CD4-positive, CD25-positive, alpha-beta regulatory T cell (primary cell): Measurements from ENCODE around the gene CBLB. TPM values are rescaled to one million over a fixed set of nuclear protein-coding genes. Genes with fewer than 3 reads are reported as not detected.

Experiments
- ATAC-seq, 2 donors: fragments of 150-1000 bp; cut with Tn5 transposase; one replicate each; pipeline ENCODE4 v1.10.0; 2021; ENCODE audit warnings: low read depth in 2 of 2, moderate number of reproducible peaks in 2 of 2, moderate library complexity in 1 of 2
- DNase-seq, 3 donors: peaks; one replicate each; pipeline versions ENCODE4 v3.0.0 to v3.0.0-alpha.2; 2012 to 2022; ENCODE audit warnings: mixed read lengths in 1 of 3
- H3K27ac ChIP-seq: one replicate; pipeline ENCODE4 v1.7.0; 2013; ENCODE audit warnings: mild to moderate bottlenecking, low read length; ENCODE audit not compliant: insufficient read depth, poor library complexity, severe bottlenecking
- H3K27me3 ChIP-seq: one replicate; pipeline ENCODE4 v1.7.0; 2013; ENCODE audit warnings: low read length; ENCODE audit not compliant: control insufficient read depth, insufficient read depth
- H3K36me3 ChIP-seq: one replicate; pipeline ENCODE4 v1.7.0; 2013; ENCODE audit warnings: mild to moderate bottlenecking, low read length, moderate library complexity; ENCODE audit not compliant: control insufficient read depth, insufficient read depth
- H3K4me1 ChIP-seq: 2 replicates; pipeline ENCODE4 v1.7.0; 2013; ENCODE audit warnings: mild to moderate bottlenecking, low read length; ENCODE audit not compliant: insufficient read depth, control insufficient read depth, poor library complexity, severe bottlenecking
- H3K4me3 ChIP-seq: one replicate; pipeline ENCODE4 v1.7.0; 2013; ENCODE audit warnings: low read depth, mild to moderate bottlenecking, low read length, moderate library complexity
- H3K9me3 ChIP-seq, 2 experiments: 1 replicate in 1 of 2; 2 replicates in 1 of 2; pipeline ENCODE4 v1.7.0; 2013; ENCODE audit warnings: low read length in 2 of 2, mild to moderate bottlenecking in 1 of 2, moderate library complexity in 1 of 2; ENCODE audit not compliant: control insufficient read depth in 2 of 2
- H3K27ac Mint-ChIP-seq, 3 donors: one replicate each; pipeline ENCODE4 v1.8.0; 2020 to 2022; ENCODE audit warnings: mild to moderate bottlenecking in 3 of 3, mixed read lengths in 3 of 3, moderate library complexity in 2 of 3
- H3K27me3 Mint-ChIP-seq: one replicate; pipeline ENCODE4 v1.8.0; 2022; ENCODE audit warnings: mild to moderate bottlenecking, mixed read lengths
- H3K36me3 Mint-ChIP-seq: one replicate; pipeline ENCODE4 v1.8.0; 2020; ENCODE audit warnings: mixed read lengths
- H3K4me1 Mint-ChIP-seq, 4 donors: one replicate each; pipeline ENCODE4 v1.8.0; 2020 to 2022; ENCODE audit warnings: mixed read lengths in 4 of 4, mild to moderate bottlenecking in 1 of 4
- H3K4me3 Mint-ChIP-seq, 4 donors: one replicate each; pipeline ENCODE4 v1.8.0; 2020 to 2022; ENCODE audit warnings: mild to moderate bottlenecking in 4 of 4, mixed read lengths in 4 of 4, moderate library complexity in 3 of 4
- H3K9me3 Mint-ChIP-seq, 7 donors: one replicate each; pipeline ENCODE4 v1.8.0; 2020 to 2022; ENCODE audit warnings: mixed read lengths in 7 of 7, mild to moderate bottlenecking in 3 of 7, moderate library complexity in 2 of 7
- polyA plus RNA-seq, 4 donors: library from polyadenylated mRNA; unstranded; fragments of 300-500 nt; fragmentation: Illumina TruSeq; gene quantifications; one replicate each; pipeline ENCODE4 v1.2.3, GENCODE V29; 2021
- total RNA-seq: library from RNA; stranded (reverse); gene quantifications from one replicate; pipeline ENCODE4 v1.2.3, GENCODE V29; 2022

The CBLB gene
- total and polyA plus RNA-seq, 5 donors from 2014 or later = 23.9 to 83.1 (median 34.8) TPM

DNA sequence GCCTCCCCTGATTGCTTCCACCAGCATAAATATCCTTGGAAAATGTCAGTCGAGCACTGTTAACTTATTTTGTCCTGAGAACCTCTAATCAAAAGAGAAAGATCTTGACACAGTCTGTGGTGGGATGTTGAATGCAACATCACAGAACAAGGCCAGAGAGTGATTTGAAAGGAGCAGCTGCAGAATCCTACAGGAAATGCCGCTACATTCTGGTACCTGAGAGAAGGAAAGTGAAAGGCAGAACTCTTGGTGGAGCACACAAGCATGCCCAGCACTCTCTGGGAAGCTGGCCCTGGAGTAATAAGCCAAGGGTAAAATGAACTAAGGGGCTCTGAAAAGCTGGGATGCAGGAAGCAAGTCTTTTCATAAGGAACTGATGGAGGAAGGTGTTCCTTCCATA, 75.8 kb downstream of the CBLB start:
- H3K4me3 Mint-ChIP-seq = no peak overlapping the region
- peaks cover 18% of the 10 kb centered on the region for H3K36me3 Mint-ChIP-seq
- no peaks in the 10 kb centered on the region for H3K9me3 ChIP-seq

DNA sequence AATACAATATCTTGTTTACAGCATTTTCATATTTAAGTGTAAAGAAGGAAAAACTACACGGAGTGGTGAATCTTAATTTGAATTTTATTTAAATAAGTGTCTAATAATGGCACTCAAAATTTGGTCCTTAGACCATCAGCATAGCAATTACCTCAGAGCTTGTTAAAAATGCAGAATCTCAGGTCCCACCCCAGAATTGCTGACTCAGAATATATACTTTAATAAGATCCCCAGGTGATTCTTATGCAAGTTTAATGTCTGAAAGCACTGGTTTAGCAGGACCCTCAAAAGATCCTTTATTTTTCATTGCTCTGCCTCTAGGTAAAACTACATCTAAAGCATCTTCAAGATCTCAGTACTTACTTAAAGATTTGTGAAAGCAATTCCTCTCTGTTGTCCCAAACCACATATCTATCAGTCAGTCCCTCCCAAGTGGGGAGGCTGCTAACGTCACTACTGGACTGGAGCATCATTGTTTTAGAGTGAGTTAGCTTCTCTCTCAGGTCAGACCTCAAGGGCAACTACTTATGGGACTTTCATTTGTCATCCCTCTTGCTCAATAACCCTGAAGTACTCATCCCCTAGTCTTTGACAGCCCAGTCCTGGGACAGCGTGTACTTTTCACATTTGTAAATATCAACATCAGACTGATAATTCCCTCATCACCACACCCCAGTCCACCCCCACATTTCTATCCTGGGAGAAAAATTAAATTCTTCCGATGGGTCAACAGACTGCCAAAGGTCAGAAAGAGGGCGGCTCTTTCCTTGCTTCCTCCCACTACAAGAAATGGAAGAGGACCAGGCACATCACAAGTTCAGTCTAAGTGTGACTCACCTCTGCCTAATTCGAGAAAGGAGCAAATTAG, 76.7 kb downstream of the CBLB start:
- DNase-seq = no peak
- Mint-ChIP-seq H3K4me3 (peak overlapping the region in 1 of 4 donors; percentile 49), H3K27ac (peak overlapping the region in 1 of 3 donors; percentile 51), H3K36me3 (peaks cover 15% of the 10 kb centered on the region), H3K27me3 (no peaks in the 10 kb centered on the region), H3K4me1 (peaks cover 32 to 71% (median 47%) of the 10 kb centered on the region in 4 donors), H3K9me3 (peaks cover 0 to 5% (median 0%) of the 10 kb centered on the region in 7 donors)
- Histone ChIP-seq H3K4me3 (no peak overlapping the region), H3K27ac (no peak overlapping the region), H3K36me3 (no peaks in the 10 kb centered on the region), H3K4me1 (no peaks in the 10 kb centered on the region), H3K27me3 (no peaks in the 10 kb centered on the region), H3K9me3 (no peaks in the 10 kb centered on the region)
- no peak for ATAC-seq

More for the DNA sequence above, 75.8 kb downstream of the CBLB start:
- Histone ChIP-seq H3K27me3 (no peaks in the 10 kb centered on the region), H3K27ac (no peak overlapping the region), H3K4me1 (peaks cover 4% of the 10 kb centered on the region), H3K36me3 (no peaks in the 10 kb centered on the region), H3K4me3 (no peak overlapping the region)
- no peak for DNase-seq
- no peaks in the 10 kb centered on the region for H3K27me3 Mint-ChIP-seq
- peaks cover 0 to 5% (median 0%) of the 10 kb centered on the region in 7 donors for H3K9me3 Mint-ChIP-seq
- H3K4me1 Mint-ChIP-seq = peaks cover 32 to 72% (median 46%) of the 10 kb centered on the region in 4 donors
- no peak for ATAC-seq
- H3K27ac Mint-ChIP-seq = no peak overlapping the region

DNA sequence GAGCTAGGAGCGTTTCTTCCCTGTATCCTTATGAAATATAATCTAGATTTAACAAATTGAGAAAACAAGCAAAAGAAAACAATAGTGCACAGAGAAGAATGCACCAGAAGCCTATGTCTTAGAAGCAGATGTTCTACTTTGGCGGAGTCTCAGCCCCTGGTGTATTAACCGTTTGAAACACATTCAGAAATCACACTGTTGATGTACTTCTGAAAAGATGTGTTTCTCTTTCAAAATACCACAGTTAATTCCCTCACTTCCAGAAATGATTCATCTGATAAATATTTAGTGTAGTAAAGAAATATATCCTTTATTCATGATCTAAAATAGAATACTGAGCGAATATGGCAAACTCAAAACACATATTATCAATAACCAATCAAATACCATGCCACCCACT, 77.7 kb downstream of the CBLB start:
- Histone ChIP-seq H3K4me1 (no peaks in the 10 kb centered on the region), H3K9me3 (no peaks in the 10 kb centered on the region), H3K36me3 (no peaks in the 10 kb centered on the region), H3K27me3 (no peaks in the 10 kb centered on the region), H3K4me3 (no peak overlapping the region), H3K27ac (no peak overlapping the region)
- H3K9me3 Mint-ChIP-seq = peaks cover 0 to 2% (median 0%) of the 10 kb centered on the region in 7 donors
- H3K27me3 Mint-ChIP-seq = no peaks in the 10 kb centered on the region
- H3K4me1 Mint-ChIP-seq = peaks cover 41 to 68% (median 50%) of the 10 kb centered on the region in 4 donors
- no peak overlapping the region for H3K4me3 Mint-ChIP-seq
- peaks cover 12% of the 10 kb centered on the region for H3K36me3 Mint-ChIP-seq
- DNase-seq (no peak), ATAC-seq (no peak)
- H3K27ac Mint-ChIP-seq = no peak overlapping the region

DNA sequence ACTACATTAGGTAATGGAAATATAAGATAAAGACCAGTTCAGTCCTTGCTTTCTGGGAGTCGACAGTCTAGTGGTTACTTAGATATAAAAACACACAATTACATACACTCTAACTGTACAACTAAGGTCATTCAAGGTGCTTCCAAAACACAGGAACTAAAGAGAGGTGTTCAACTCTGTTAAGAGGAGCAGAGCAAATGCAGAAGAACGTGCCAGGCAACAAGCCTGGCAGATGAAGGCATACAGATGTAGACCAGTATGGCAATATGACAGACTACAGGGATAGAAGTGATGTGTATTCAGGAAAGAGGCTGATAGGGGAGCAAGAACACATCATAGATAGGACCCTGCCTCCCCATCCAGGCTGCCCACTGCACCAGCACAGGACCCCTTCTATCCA, 78.3 kb downstream of the CBLB start:
- H3K4me3 ChIP-seq = no peak overlapping the region
- no peaks in the 10 kb centered on the region for H3K36me3 ChIP-seq
- no peaks in the 10 kb centered on the region for H3K9me3 ChIP-seq
- H3K27ac ChIP-seq = no peak overlapping the region
- H3K27me3 Mint-ChIP-seq = no peaks in the 10 kb centered on the region
- peak overlapping the region in 1 of 4 donors; percentile 29 for H3K4me3 Mint-ChIP-seq
- no peaks in the 10 kb centered on the region for H3K4me1 ChIP-seq
- no peaks in the 10 kb centered on the region for H3K9me3 Mint-ChIP-seq
- peaks cover 47 to 67% (median 50%) of the 10 kb centered on the region in 4 donors for H3K4me1 Mint-ChIP-seq
- DNase-seq (no peak), ATAC-seq (no peak)
- H3K27me3 ChIP-seq = no peaks in the 10 kb centered on the region
- H3K36me3 Mint-ChIP-seq = peaks cover 16% of the 10 kb centered on the region
- H3K27ac Mint-ChIP-seq = peak overlapping the region in 1 of 3 donors; percentile 84

DNA sequence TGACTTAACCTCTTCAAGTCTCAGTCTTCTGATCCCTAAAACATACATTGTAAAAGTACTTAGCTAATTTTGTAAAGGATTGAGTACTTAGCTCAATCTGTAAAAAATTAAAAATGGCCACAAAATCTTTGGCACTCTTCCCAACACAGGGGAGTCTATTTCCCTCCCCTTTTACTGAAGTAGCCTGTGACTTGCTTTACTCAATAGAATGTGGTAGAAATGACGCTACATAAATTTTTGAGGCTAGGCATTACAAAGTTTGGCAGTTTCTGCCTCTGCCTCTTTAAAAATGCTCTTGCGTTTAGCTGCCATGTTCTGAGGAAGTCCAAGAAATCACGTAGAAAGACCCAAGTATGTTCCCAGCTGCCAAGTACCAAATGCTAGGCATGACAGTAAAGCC, 80.2 kb downstream of the CBLB start:
- Histone ChIP-seq H3K27me3 (no peaks in the 10 kb centered on the region), H3K9me3 (no peaks in the 10 kb centered on the region), H3K4me1 (no peaks in the 10 kb centered on the region), H3K4me3 (no peak overlapping the region), H3K27ac (no peak overlapping the region), H3K36me3 (no peaks in the 10 kb centered on the region)
- DNase-seq = no peak
- H3K4me1 Mint-ChIP-seq = peaks cover 46 to 69% (median 56%) of the 10 kb centered on the region in 4 donors
- no peak overlapping the region for H3K27ac Mint-ChIP-seq
- no peaks in the 10 kb centered on the region for H3K27me3 Mint-ChIP-seq
- H3K9me3 Mint-ChIP-seq = peaks cover 0 to 2% (median 0%) of the 10 kb centered on the region in 7 donors
- H3K36me3 Mint-ChIP-seq = peaks cover 19% of the 10 kb centered on the region
- H3K4me3 Mint-ChIP-seq = no peak overlapping the region
- no peak for ATAC-seq

DNA sequence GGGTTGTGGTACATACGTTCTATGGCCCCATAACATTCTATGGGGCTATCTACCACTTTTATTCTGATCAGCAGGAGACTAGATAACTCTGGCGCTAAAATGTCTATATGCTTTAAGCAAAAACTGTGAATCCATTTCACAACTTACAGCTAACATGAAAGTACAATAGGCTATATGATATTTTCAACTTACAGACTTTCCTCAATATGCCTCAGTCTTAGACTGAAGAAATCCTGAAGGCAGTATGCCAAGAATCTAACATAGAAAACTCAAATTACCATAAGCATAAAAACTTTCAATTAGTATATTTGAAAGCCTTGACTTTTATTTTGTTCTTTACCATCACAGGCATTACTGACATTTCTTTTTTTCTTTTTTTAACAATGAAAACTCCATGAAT, 81.4 kb downstream of the CBLB start:
- ATAC-seq (no peak), DNase-seq (no peak)
- Mint-ChIP-seq H3K27me3 (no peaks in the 10 kb centered on the region), H3K36me3 (peaks cover 14% of the 10 kb centered on the region), H3K9me3 (peaks cover 0 to 2% (median 0%) of the 10 kb centered on the region in 7 donors), H3K4me1 (peaks cover 43 to 65% (median 52%) of the 10 kb centered on the region in 4 donors), H3K4me3 (no peak overlapping the region), H3K27ac (peak overlapping the region in 1 of 3 donors; percentile 46)
- H3K4me1 ChIP-seq = no peaks in the 10 kb centered on the region
- no peaks in the 10 kb centered on the region for H3K9me3 ChIP-seq
- H3K4me3 ChIP-seq = peak overlapping the region; percentile 7
- no peak overlapping the region for H3K27ac ChIP-seq
- H3K27me3 ChIP-seq = no peaks in the 10 kb centered on the region
- H3K36me3 ChIP-seq = no peaks in the 10 kb centered on the region

DNA sequence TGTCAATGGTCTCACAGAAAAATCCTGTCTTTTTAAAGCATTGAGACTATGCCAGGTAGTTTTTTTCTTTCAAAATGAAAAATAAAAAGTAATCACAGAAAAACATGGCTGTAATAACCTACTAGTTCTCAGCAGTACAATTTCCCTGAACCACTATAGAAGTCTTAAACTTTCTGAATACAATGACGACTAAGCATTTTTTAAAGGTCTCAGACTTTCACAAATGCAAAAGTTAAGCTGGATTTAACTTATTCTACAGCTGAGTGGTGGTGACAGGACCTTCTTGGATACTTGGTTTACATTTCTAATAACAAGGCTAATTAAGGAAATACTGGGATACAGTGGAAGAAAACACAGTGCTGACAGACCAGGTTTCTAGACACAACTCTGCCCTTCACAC, 81.8 kb downstream of the CBLB start:
- no peak overlapping the region for H3K4me3 Mint-ChIP-seq

More for the DNA sequence above, 81.8 kb downstream of the CBLB start:
- Mint-ChIP-seq H3K36me3 (peaks cover 10% of the 10 kb centered on the region), H3K4me1 (peaks cover 43 to 65% (median 52%) of the 10 kb centered on the region in 4 donors), H3K27ac (peak overlapping the region in 1 of 3 donors; percentile 46), H3K9me3 (peaks cover 0 to 2% (median 0%) of the 10 kb centered on the region in 7 donors), H3K27me3 (no peaks in the 10 kb centered on the region)
- H3K9me3 ChIP-seq = no peaks in the 10 kb centered on the region
- H3K4me3 ChIP-seq = no peak overlapping the region
- DNase-seq (no peak), ATAC-seq (no peak)
- no peaks in the 10 kb centered on the region for H3K36me3 ChIP-seq
- no peaks in the 10 kb centered on the region for H3K27me3 ChIP-seq
- H3K4me1 ChIP-seq = no peaks in the 10 kb centered on the region
- H3K27ac ChIP-seq = no peak overlapping the region
